Stimulated activated CD4-positive, alpha-beta T cell treated with anti-CD3 and anti-CD28 coated beads, Interleukin-4, amount 100 ng/mL, for 4 hours (primary cell): ENCODE results near the gene ANKRD13A.

Source experiments
- DNase-seq, 2 experiments: peaks; one replicate each; pipeline ENCODE4 v3.0.0-alpha.2; 2020

ANKRD13A gene

DNA sequence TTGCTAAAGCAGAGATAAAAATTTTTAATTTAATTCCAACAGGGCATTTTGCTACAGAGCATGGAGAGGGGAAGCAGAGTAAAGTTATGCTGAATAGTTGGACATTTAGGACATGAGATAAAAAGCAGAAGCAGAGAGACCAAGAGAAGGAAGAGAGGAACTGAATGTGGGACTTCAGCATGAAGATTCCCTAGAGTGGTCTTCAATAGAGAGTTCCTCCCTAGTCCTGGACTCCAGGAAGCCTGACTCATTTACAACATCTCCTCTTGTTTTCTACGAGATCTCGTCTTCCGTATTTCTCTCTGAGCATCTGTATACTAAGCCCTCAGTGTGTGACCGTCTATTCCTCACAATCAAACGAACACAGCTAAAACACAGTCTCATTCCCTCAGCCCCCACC is 89.7 kb downstream of the ANKRD13A start:
- DNase-seq = no peak
